DND-41 (cell line): ENCODE measurements around the gene TSPO.

ENCODE experiments used
- ATAC-seq: fragments of 200-7000 bp; cut with Tn5 transposase; 3 replicates; pipeline ENCODE4 v1.9.1; 2021; ENCODE audit warnings: low read depth; ENCODE audit not compliant: insufficient read depth
- DNase-seq: peaks from one replicate; pipeline ENCODE4 v3.0.0-alpha.2; 2020
- H2AFZ ChIP-seq: 2 replicates; pipeline ENCODE4 v1.6.0; 2012; ENCODE audit warnings: low read depth, low read length
- H3K27ac ChIP-seq: 2 replicates; pipeline ENCODE4 v1.5.1; 2012; ENCODE audit warnings: low read length, inconsistent platforms
- H3K27me3 ChIP-seq: fragments of 200-600 bp; sonication (generic); 2 replicates; pipeline ENCODE4 v1.6.0; 2012; ENCODE audit warnings: low read length, mild to moderate bottlenecking, inconsistent platforms; ENCODE audit not compliant: insufficient read depth, poor library complexity
- H3K36me3 ChIP-seq: 2 replicates; pipeline ENCODE4 v1.5.1; 2012; ENCODE audit warnings: low read length, inconsistent platforms; ENCODE audit not compliant: insufficient read depth
- H3K4me1 ChIP-seq: 2 replicates; pipeline ENCODE4 v1.5.1; 2012; ENCODE audit warnings: mild to moderate bottlenecking, low read length; ENCODE audit not compliant: insufficient read depth
- H3K4me2 ChIP-seq: 2 replicates; pipeline ENCODE4 v1.6.0; 2012; ENCODE audit warnings: mild to moderate bottlenecking, moderate library complexity, low read length, inconsistent platforms; ENCODE audit not compliant: insufficient read depth
- H3K4me3 ChIP-seq, 2 experiments: fragments of 200-600 bp in 1 of 2; shearing (Covaris generic) in 1 of 2; 2 replicates each; pipeline ENCODE4 v1.5.1; 2012 to 2016; ENCODE audit warnings: inconsistent platforms in 2 of 2, low read length in 2 of 2, mild to moderate bottlenecking in 2 of 2, low read depth in 1 of 2, moderate library complexity in 1 of 2
- H3K79me2 ChIP-seq: 2 replicates; pipeline ENCODE4 v1.6.0; 2012; ENCODE audit warnings: low read length, inconsistent platforms; ENCODE audit not compliant: insufficient read depth
- H3K9ac ChIP-seq: 2 replicates; pipeline ENCODE4 v1.6.0; 2012; ENCODE audit warnings: low read depth, mild to moderate bottlenecking, inconsistent platforms, low read length, moderate library complexity
- H3K9me3 ChIP-seq: 2 replicates; pipeline ENCODE4 v1.5.1; 2012; ENCODE audit warnings: low read length, moderate library complexity, mild to moderate bottlenecking, inconsistent platforms; ENCODE audit not compliant: insufficient read depth, severe bottlenecking
- H4K20me1 ChIP-seq: 2 replicates; pipeline ENCODE4 v1.6.0; 2012; ENCODE audit warnings: low read length; ENCODE audit not compliant: insufficient read depth
- EZH2 ChIP-seq: IDR thresholded peaks from 3 replicates; pipeline ENCODE4 v1.6.1; 2012; ENCODE audit warnings: borderline replicate concordance, low read depth, mild to moderate bottlenecking, moderate library complexity, low read length, inconsistent platforms; ENCODE audit not compliant: severe bottlenecking
- TF ChIP-seq, protein P1 (sequence below): IDR thresholded peaks from 2 replicates; pipeline ENCODE4 v1.5.1; 2012; ENCODE audit warnings: borderline replicate concordance, low read length, moderate library complexity, mild to moderate bottlenecking; ENCODE audit not compliant: poor library complexity, severe bottlenecking; ENCODE audit errors: extremely low read depth

TSPO gene

GRCh38 chr22:43201486-43202219 is 50.3 kb downstream of the TSPO start:
- no peak for ATAC-seq
- Histone ChIP-seq H3K36me3 (no peaks in the 10 kb centered on the region), H3K4me1 (no peaks in the 10 kb centered on the region), H3K79me2 (no peaks in the 10 kb centered on the region), H2AFZ (no peak overlapping the region), H3K27ac (no peak overlapping the region), H3K4me2 (no peak overlapping the region), H3K9ac (no peak overlapping the region), H3K4me3 (no peak overlapping the region), H3K27me3 (no peaks in the 10 kb centered on the region), H3K9me3 (no peaks in the 10 kb centered on the region), H4K20me1 (no peaks in the 10 kb centered on the region)
- no peak for TF ChIP-seq EZH2
- DNase-seq = no peak

- TF ChIP-seq, protein P1, sequence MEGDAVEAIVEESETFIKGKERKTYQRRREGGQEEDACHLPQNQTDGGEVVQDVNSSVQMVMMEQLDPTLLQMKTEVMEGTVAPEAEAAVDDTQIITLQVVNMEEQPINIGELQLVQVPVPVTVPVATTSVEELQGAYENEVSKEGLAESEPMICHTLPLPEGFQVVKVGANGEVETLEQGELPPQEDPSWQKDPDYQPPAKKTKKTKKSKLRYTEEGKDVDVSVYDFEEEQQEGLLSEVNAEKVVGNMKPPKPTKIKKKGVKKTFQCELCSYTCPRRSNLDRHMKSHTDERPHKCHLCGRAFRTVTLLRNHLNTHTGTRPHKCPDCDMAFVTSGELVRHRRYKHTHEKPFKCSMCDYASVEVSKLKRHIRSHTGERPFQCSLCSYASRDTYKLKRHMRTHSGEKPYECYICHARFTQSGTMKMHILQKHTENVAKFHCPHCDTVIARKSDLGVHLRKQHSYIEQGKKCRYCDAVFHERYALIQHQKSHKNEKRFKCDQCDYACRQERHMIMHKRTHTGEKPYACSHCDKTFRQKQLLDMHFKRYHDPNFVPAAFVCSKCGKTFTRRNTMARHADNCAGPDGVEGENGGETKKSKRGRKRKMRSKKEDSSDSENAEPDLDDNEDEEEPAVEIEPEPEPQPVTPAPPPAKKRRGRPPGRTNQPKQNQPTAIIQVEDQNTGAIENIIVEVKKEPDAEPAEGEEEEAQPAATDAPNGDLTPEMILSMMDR = no peak
- no peak for TF ChIP-seq EZH2
- Histone ChIP-seq H3K4me3 (no peak overlapping the region), H2AFZ (no peak overlapping the region), H3K36me3 (no peaks in the 10 kb centered on the region), H3K9me3 (no peaks in the 10 kb centered on the region), H3K79me2 (no peaks in the 10 kb centered on the region), H3K4me1 (no peaks in the 10 kb centered on the region), H3K9ac (no peak overlapping the region), H4K20me1 (no peaks in the 10 kb centered on the region), H3K27ac (no peak overlapping the region), H3K27me3 (no peaks in the 10 kb centered on the region), H3K4me2 (no peak overlapping the region)
- DNase-seq (no peak), ATAC-seq (no peak)
Observed at GRCh38 chr22:43202326-43202725, 51.0 kb downstream of the TSPO start.

GRCh38 chr22:43202756-43203410 is 51.5 kb downstream of the TSPO start:
- Histone ChIP-seq H4K20me1 (no peaks in the 10 kb centered on the region), H2AFZ (no peak overlapping the region), H3K27ac (no peak overlapping the region), H3K9me3 (no peaks in the 10 kb centered on the region), H3K36me3 (no peaks in the 10 kb centered on the region), H3K27me3 (no peaks in the 10 kb centered on the region), H3K4me3 (no peak overlapping the region), H3K79me2 (no peaks in the 10 kb centered on the region), H3K4me2 (no peak overlapping the region), H3K9ac (no peak overlapping the region), H3K4me1 (no peaks in the 10 kb centered on the region)
- ATAC-seq (no peak), DNase-seq (no peak)
- TF ChIP-seq, protein P1 = no peak
- no peak for TF ChIP-seq EZH2

GRCh38 chr22:43203471-43203981 is 52.2 kb downstream of the TSPO start:
- Histone ChIP-seq H3K27ac (no peak overlapping the region), H4K20me1 (no peaks in the 10 kb centered on the region), H3K4me1 (no peaks in the 10 kb centered on the region), H3K27me3 (no peaks in the 10 kb centered on the region), H3K36me3 (no peaks in the 10 kb centered on the region), H3K79me2 (no peaks in the 10 kb centered on the region), H3K9me3 (no peaks in the 10 kb centered on the region), H3K4me2 (no peak overlapping the region), H2AFZ (no peak overlapping the region), H3K9ac (no peak overlapping the region), H3K4me3 (no peak overlapping the region)
- no peak for DNase-seq
- no peak for ATAC-seq
- TF ChIP-seq, protein P1 = no peak
- no peak for TF ChIP-seq EZH2
